Neural cell (in vitro differentiated cells): ENCODE results near the gene RAVER1. TPM values are rescaled to one million over a fixed set of nuclear protein-coding genes. Genes with fewer than 3 reads are reported as not detected.

Experiments
- H2AFZ ChIP-seq: fragments of 200-600, 300-800 bp; sonication (generic), shearing (Covaris generic); 2 replicates; pipeline ENCODE4 v1.6.0; 2014; ENCODE audit warnings: low read depth, mild to moderate bottlenecking, antibody characterized with exemption, low read length, moderate library complexity
- H3F3A ChIP-seq: fragments of 200-600 bp; shearing (Covaris generic); 2 replicates; pipeline ENCODE4 v1.6.1; 2016; ENCODE audit warnings: mild to moderate bottlenecking, moderate library complexity, mixed read lengths, antibody characterized with exemption, low read length; ENCODE audit not compliant: insufficient read depth, poor library complexity, severe bottlenecking
- H3K27ac ChIP-seq: fragments of 200-600, 300-800 bp; sonication (generic), shearing (Covaris generic); 2 replicates; pipeline ENCODE4 v1.5.1; 2014; ENCODE audit warnings: mild to moderate bottlenecking, low read length, moderate library complexity
- H3K27me3 ChIP-seq: fragments of 300-800, 200-600 bp; sonication (generic), shearing (Covaris generic); 2 replicates; pipeline ENCODE4 v1.6.0; 2014; ENCODE audit warnings: mild to moderate bottlenecking, low read depth, low read length, moderate library complexity; ENCODE audit not compliant: insufficient read depth
- H3K36me3 ChIP-seq: fragments of 300-800, 200-600 bp; sonication (generic), shearing (Covaris generic); 2 replicates; pipeline ENCODE4 v1.5.1; 2014; ENCODE audit warnings: mild to moderate bottlenecking, antibody characterized with exemption, low read length, moderate library complexity; ENCODE audit not compliant: insufficient read depth
- H3K4me2 ChIP-seq: fragments of 300-800, 200-600 bp; sonication (generic), shearing (Covaris generic); 2 replicates; pipeline ENCODE4 v1.6.0; 2014; ENCODE audit warnings: mild to moderate bottlenecking, low read length
- H3K4me3 ChIP-seq: fragments of 300-800, 200-600 bp; sonication (generic), shearing (Covaris generic); 2 replicates; pipeline ENCODE4 v1.5.1; 2014; ENCODE audit warnings: mild to moderate bottlenecking, low read length, moderate library complexity
- H3K79me2 ChIP-seq: fragments of 200-600 bp; shearing (Covaris generic); replicated peaks from 2 replicates; pipeline ENCODE4 v1.6.0; 2014; ENCODE audit warnings: mild to moderate bottlenecking, low read length, moderate library complexity; ENCODE audit not compliant: insufficient read depth
- H3K9ac ChIP-seq: fragments of 300-800, 200-600 bp; sonication (generic), shearing (Covaris generic); 2 replicates; pipeline ENCODE4 v1.6.1; 2016; ENCODE audit warnings: mild to moderate bottlenecking, low read length, mixed read lengths
- H3K9me2 ChIP-seq: fragments of 200-600 bp; shearing (Covaris generic); 2 replicates; pipeline ENCODE4 v1.6.1; 2016; ENCODE audit warnings: mild to moderate bottlenecking, low read length, mixed read lengths; ENCODE audit not compliant: insufficient read depth
- H3K9me3 ChIP-seq: fragments of 200-600, 300-800 bp; sonication (generic), shearing (Covaris generic); 2 replicates; pipeline ENCODE4 v1.6.1; 2016; ENCODE audit warnings: mild to moderate bottlenecking, mixed run types, low read length, moderate library complexity, mixed read lengths
- H4K20me1 ChIP-seq: fragments of 200-600 bp; shearing (Covaris generic); 2 replicates; pipeline ENCODE4 v1.6.1; 2016; ENCODE audit warnings: mild to moderate bottlenecking, mixed run types; ENCODE audit not compliant: insufficient read depth
- EP300 ChIP-seq: fragments of 450-650 bp; conservative IDR thresholded peaks from 2 replicates; pipeline ENCODE4 v1.6.1; 2014; ENCODE audit warnings: antibody characterized with exemption, mild to moderate bottlenecking, moderate library complexity; ENCODE audit not compliant: poor library complexity, severe bottlenecking
- EZH2 ChIP-seq: fragments of 200-600, 300-800 bp; shearing (Covaris generic), sonication (generic); IDR thresholded peaks from 2 replicates; pipeline ENCODE4 v1.6.1; 2014; ENCODE audit warnings: antibody characterized with exemption, low read length, borderline replicate concordance, mild to moderate bottlenecking; ENCODE audit not compliant: insufficient read depth, poor library complexity, severe bottlenecking
- MXI1 ChIP-seq: fragments of 450-650 bp; conservative IDR thresholded peaks from 2 replicates; pipeline ENCODE4 v1.6.1; 2014; ENCODE audit warnings: antibody characterized with exemption, mild to moderate bottlenecking; ENCODE audit not compliant: poor library complexity, severe bottlenecking
- POLR2AphosphoS5 ChIP-seq: IDR thresholded peaks from 2 replicates; pipeline ENCODE4 v1.6.1; 2012
- RAD21 ChIP-seq: fragments of 450-650 bp; conservative IDR thresholded peaks from 2 replicates; pipeline ENCODE4 v1.6.1; 2014; ENCODE audit warnings: antibody characterized with exemption, mild to moderate bottlenecking, moderate library complexity
- REST ChIP-seq: IDR thresholded peaks from 2 replicates; pipeline ENCODE4 v1.6.1; 2012; ENCODE audit warnings: borderline replicate concordance
- SMC3 ChIP-seq: fragments of 450-650 bp; conservative IDR thresholded peaks from 2 replicates; pipeline ENCODE4 v1.6.1; 2014; ENCODE audit warnings: antibody characterized with exemption, mild to moderate bottlenecking, moderate library complexity; ENCODE audit not compliant: poor library complexity
- TAF1 ChIP-seq: IDR thresholded peaks from 2 replicates; pipeline ENCODE4 v1.6.1; 2012; ENCODE audit warnings: low read depth
- polyA plus RNA-seq: library from polyadenylated mRNA; depleted of rRNA; stranded (reverse); fragments of >200 nt; gene quantifications from 2 replicates; pipeline ENCODE4 v1.2.3, GENCODE V29; 2014
- small RNA-seq, 3 experiments: library from RNA; depleted of rRNA; stranded (forward); fragments of <200 nt; gene quantifications; one replicate each; pipeline ENCODE3, GENCODE V24; 2012
- TF ChIP-seq, protein P1 (sequence below): fragments of 450-650 bp; IDR thresholded peaks from 2 replicates; pipeline ENCODE4 v1.5.1; 2014; ENCODE audit warnings: antibody characterized with exemption, mild to moderate bottlenecking, moderate library complexity; ENCODE audit not compliant: poor library complexity, severe bottlenecking

The RAVER1 gene
- polyA plus RNA-seq, 1 donor from 2014 or later = 1.3 TPM

- Histone ChIP-seq H3K27me3 (peaks cover 39% of the 10 kb centered on the region), H3K9me3 (no peaks in the 10 kb centered on the region), H3K27ac (no peak overlapping the region)
These were observed 65.3 kb downstream of the RAVER1 start for GRCh38 chr19:10268071-10268470.

GRCh38 chr19:10266706-10267105, 66.6 kb downstream of the RAVER1 start:
- H3K27ac ChIP-seq = no peak overlapping the region
- no peaks in the 10 kb centered on the region for H3F3A ChIP-seq
- no peak overlapping the region for H3K4me2 ChIP-seq
- H2AFZ ChIP-seq = no peak overlapping the region
- no peak overlapping the region for H3K9ac ChIP-seq
- H3K9me3 ChIP-seq = no peaks in the 10 kb centered on the region
- no peaks in the 10 kb centered on the region for H4K20me1 ChIP-seq
- peaks cover 29% of the 10 kb centered on the region for H3K27me3 ChIP-seq
- TF ChIP-seq REST (no peak), TAF1 (no peak), SMC3 (no peak), RAD21 (no peak), EP300 (no peak)
- no peaks in the 10 kb centered on the region for H3K9me2 ChIP-seq
- H3K79me2 ChIP-seq = no peaks in the 10 kb centered on the region
- H3K36me3 ChIP-seq = no peaks in the 10 kb centered on the region
- no peak overlapping the region for H3K4me3 ChIP-seq

More at GRCh38 chr19:10268071-10268470, 65.3 kb downstream of the RAVER1 start:
- TF ChIP-seq TAF1 (no peak), MXI1 (no peak), RAD21 (no peak), POLR2AphosphoS5 (no peak), SMC3 (no peak), EP300 (no peak), EZH2 (no peak), REST (no peak)
- TF ChIP-seq, protein P1, sequence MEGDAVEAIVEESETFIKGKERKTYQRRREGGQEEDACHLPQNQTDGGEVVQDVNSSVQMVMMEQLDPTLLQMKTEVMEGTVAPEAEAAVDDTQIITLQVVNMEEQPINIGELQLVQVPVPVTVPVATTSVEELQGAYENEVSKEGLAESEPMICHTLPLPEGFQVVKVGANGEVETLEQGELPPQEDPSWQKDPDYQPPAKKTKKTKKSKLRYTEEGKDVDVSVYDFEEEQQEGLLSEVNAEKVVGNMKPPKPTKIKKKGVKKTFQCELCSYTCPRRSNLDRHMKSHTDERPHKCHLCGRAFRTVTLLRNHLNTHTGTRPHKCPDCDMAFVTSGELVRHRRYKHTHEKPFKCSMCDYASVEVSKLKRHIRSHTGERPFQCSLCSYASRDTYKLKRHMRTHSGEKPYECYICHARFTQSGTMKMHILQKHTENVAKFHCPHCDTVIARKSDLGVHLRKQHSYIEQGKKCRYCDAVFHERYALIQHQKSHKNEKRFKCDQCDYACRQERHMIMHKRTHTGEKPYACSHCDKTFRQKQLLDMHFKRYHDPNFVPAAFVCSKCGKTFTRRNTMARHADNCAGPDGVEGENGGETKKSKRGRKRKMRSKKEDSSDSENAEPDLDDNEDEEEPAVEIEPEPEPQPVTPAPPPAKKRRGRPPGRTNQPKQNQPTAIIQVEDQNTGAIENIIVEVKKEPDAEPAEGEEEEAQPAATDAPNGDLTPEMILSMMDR = no peak
- Histone ChIP-seq H3K79me2 (no peaks in the 10 kb centered on the region), H2AFZ (no peak overlapping the region), H3K4me3 (no peak overlapping the region), H4K20me1 (no peaks in the 10 kb centered on the region), H3K4me2 (no peak overlapping the region), H3F3A (no peaks in the 10 kb centered on the region), H3K9ac (no peak overlapping the region), H3K36me3 (no peaks in the 10 kb centered on the region), H3K9me2 (no peaks in the 10 kb centered on the region)

Small RNAs within 50 kb of the gene (small RNA-seq; reads per million reads assigned to genes)
- gene AC011511.1 (0 reads per million in 3 experiments), gene AC011511.4 (0 reads per million in 3 experiments)

Other genes with a start within 250 kb of the RAVER1 start
- 0.66 and 1.2 TPM in 2 replicates for gene SHFL, start 247.2 kb downstream of the RAVER1 start, polyA plus RNA-seq
- gene ANGPTL6, start 230.9 kb downstream of the RAVER1 start, polyA plus RNA-seq = not detected in 2 replicates
- gene PPAN, start 227.2 kb downstream of the RAVER1 start, polyA plus RNA-seq = 13.9 and 15.1 TPM in 2 replicates
- gene P2RY11, start 221.8 kb downstream of the RAVER1 start, polyA plus RNA-seq = 5.4 and 7.6 TPM in 2 replicates
- 227 and 241 TPM in 2 replicates for gene EIF3G, start 213.6 kb downstream of the RAVER1 start, polyA plus RNA-seq
- gene DNMT1, start 138.6 kb downstream of the RAVER1 start, polyA plus RNA-seq = 41.2 and 58.4 TPM in 2 replicates
- gene S1PR2, start 102.2 kb downstream of the RAVER1 start, polyA plus RNA-seq = 6.7 and 7.5 TPM in 2 replicates
- 27.1 and 27.2 TPM in 2 replicates for gene MRPL4, start 81.3 kb downstream of the RAVER1 start, polyA plus RNA-seq
- not detected in 2 replicates for gene ICAM1, start 62.4 kb downstream of the RAVER1 start, polyA plus RNA-seq
- gene ICAM4, start 46.6 kb downstream of the RAVER1 start, polyA plus RNA-seq = not detected in 2 replicates
- gene ICAM5, start 43.6 kb downstream of the RAVER1 start, polyA plus RNA-seq = 2.3 and 4.1 TPM in 2 replicates
- 22.8 and 45.2 TPM in 2 replicates for gene ZGLP1, start 23.7 kb downstream of the RAVER1 start, polyA plus RNA-seq
- 52.6 and 82.7 TPM in 2 replicates for gene FDX2, start 17.5 kb downstream of the RAVER1 start, polyA plus RNA-seq
- gene ICAM3, start 6.1 kb upstream of the RAVER1 start, polyA plus RNA-seq = 0.53 and 1.9 TPM in 2 replicates
- 63.3 and 95.8 TPM in 2 replicates for gene TYK2, start 47.0 kb upstream of the RAVER1 start, polyA plus RNA-seq
- gene CDC37, start 70.0 kb upstream of the RAVER1 start, polyA plus RNA-seq = 359 and 408 TPM in 2 replicates
- gene PDE4A, start 87.0 kb upstream of the RAVER1 start, polyA plus RNA-seq = 3.4 and 4.7 TPM in 2 replicates
- gene KEAP1, start 169.8 kb upstream of the RAVER1 start, polyA plus RNA-seq = 39.0 and 47.9 TPM in 2 replicates
- not detected in 2 replicates for gene S1PR5, start 183.9 kb upstream of the RAVER1 start, polyA plus RNA-seq
- gene ATG4D, start 210.4 kb upstream of the RAVER1 start, polyA plus RNA-seq = 50.2 and 59.3 TPM in 2 replicates
- gene KRI1, start 232.5 kb upstream of the RAVER1 start, polyA plus RNA-seq = 5.3 and 6.5 TPM in 2 replicates
- 333 and 339 TPM in 2 replicates for gene CDKN2D, start 235.4 kb upstream of the RAVER1 start, polyA plus RNA-seq